LNCAP (cell line): ENCODE measurements around the gene WDR7.
A peak's percentile ranks its signal among the peaks of the same experiment; 100 is the strongest.

Source experiments
- CTCF ChIP-seq: fragments of 450-650 bp; IDR thresholded peaks from 2 replicates; pipeline ENCODE4 v1.5.1; 2017; ENCODE audit warnings: mild to moderate bottlenecking

WDR7 gene

GRCh38 chr18:56841836-56842235 is 190.7 kb downstream of the WDR7 start:
- no peak for TF ChIP-seq CTCF

DNA sequence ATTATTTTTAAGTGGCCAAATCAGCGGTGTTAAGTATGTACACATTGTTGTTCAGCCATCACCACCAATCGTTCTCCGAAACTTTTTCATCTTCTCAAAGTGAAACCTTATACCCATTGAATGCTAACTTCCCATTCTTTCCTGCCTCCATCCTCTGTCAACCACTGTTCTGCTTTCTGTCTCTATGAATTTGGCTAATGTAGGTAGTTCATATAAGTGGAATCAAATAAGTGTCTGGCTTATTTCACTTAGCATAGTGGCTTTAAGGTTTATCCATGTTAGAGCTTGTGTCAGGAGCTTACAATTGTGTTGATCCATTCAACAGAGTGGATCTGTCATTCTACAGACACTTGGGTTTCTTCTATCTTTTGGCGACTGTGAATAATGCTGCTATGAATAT is 192.1 kb downstream of the WDR7 start:
- no peak for TF ChIP-seq CTCF

- TF ChIP-seq CTCF = no peak
Measured at GRCh38 chr18:56844556-56844955, 193.4 kb downstream of the WDR7 start.

- no peak for TF ChIP-seq CTCF
Measured at GRCh38 chr18:56851774-56852173, 200.6 kb downstream of the WDR7 start.

DNA sequence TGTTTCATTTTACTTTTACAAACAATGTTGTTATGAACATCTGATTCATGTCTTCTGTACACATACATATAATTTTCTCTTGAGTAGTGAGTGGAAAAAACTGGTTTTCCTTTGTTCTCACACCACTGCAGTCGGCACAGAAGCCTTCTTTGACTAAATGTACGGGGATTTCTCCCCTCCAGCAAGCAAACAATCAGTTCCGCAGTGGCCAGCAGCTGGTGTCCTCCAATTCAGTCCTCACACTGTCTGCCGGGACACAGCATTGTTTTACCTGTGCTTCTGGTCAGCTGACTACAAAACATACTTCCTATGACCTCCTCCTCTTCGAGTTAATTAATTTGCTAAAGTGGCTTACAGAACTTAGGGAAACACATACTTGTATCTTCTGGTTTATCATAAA is 202.8 kb downstream of the WDR7 start:
- no peak for TF ChIP-seq CTCF

DNA sequence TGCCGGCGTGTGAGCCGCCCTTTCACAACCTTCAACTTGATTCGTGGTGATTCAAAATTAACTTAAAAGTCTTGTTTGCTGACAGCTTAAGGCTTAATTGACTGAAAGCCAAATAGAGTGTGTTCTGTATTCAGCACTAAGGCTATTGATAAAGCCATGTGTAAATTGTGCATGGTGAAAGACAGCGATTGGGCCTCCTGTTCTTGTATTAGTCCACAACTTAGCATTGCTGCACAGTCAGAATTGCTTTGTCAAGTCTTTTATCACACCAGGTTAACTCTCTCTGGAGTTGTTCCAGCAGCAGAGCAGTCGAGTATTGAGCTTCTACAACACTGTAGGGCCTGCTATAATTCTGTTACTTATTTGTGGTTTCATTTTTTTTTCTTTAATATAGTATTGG is 210.1 kb downstream of the WDR7 start:
- TF ChIP-seq CTCF = no peak

- peak; percentile 87 for TF ChIP-seq CTCF
Measured at GRCh38 chr18:56869189-56869777, 218.1 kb downstream of the WDR7 start.

GRCh38 chr18:56870982-56871381 is 219.8 kb downstream of the WDR7 start:
- TF ChIP-seq CTCF = no peak
